HG03565 (cell line): ENCODE measurements around the gene OPRM1.
"Not testable (repeated sequence)": the region's sequence is repeated elsewhere in the genome, so short reads cannot be mapped to it uniquely, and the experiment has no call there.

Experiments
- ATAC-seq: cut with Tn5 transposase; IDR thresholded peaks from one replicate; pipeline ENCODE4 v1.9.1; 2021; ENCODE audit warnings: mild to moderate bottlenecking, moderate library complexity; ENCODE audit not compliant: unreplicated experiment

OPRM1 gene

DNA sequence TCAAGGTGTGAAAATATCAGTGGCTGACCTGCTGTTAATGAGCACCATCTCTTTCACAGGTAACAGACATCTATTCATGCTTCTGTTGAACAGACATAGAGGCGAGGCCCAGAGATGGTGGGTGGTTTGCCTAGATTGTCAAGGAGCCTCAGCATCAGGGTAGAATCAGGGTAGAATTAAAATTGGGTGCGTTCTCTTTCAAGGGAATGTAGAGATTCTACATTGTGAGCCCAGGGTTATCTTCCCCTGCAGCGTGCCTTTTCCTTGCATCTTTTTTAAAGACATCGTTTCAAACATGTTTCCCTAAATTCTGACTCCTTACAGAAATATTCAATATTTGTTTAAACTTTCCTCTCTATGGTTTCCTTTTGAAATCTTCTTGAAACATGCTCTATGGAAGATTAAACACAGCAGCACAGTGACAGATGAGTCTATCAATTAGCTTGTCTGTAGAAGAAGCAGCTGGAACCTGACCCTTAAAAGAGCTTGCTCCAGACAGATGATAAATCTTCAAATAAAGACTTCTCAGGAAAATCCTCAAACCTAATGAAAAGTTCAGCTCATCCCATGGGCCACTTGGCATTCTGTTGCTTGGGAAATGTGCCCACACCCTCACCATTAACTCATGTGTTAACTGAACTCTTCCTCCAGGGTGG, 197.7 kb downstream of the OPRM1 start:
- ATAC-seq = no peak

- ATAC-seq = no peak
Observed at GRCh38 chr6:154238831-154239230, 199.8 kb downstream of the OPRM1 start.

- no peak for ATAC-seq
Observed at GRCh38 chr6:154239392-154239791, 200.4 kb downstream of the OPRM1 start.

GRCh38 chr6:154241061-154241460, 202.0 kb downstream of the OPRM1 start:
- not testable (repeated sequence) for ATAC-seq

GRCh38 chr6:154241581-154241980, 202.5 kb downstream of the OPRM1 start:
- no peak for ATAC-seq

- no peak for ATAC-seq
Observed at GRCh38 chr6:154242617-154243357, 203.7 kb downstream of the OPRM1 start.

- ATAC-seq = no peak
Observed at GRCh38 chr6:154243793-154244750, 205.0 kb downstream of the OPRM1 start.

DNA sequence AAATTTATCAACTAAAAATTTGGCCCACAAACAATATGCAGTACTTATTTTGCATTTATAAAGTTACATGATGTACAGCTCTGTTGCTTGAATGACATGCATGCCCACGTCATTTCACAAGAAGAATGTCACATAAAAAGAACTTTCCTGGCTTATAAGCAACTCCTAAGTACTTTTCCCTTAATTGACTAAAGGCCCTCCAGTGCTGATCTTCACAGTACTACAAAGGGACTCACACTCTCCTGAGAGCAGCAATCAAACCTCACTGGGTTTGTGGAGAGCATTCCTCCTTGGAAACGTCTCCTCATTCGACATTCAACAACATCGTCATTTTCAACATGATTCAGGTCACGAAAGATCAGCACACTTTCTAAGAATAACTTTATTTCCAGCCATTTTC, 206.5 kb downstream of the OPRM1 start:
- no peak for ATAC-seq

- ATAC-seq = no peak
Observed at GRCh38 chr6:154246723-154247118, 207.7 kb downstream of the OPRM1 start.

GRCh38 chr6:154247119-154247861, 208.2 kb downstream of the OPRM1 start:
- ATAC-seq = peak; percentile 42

DNA sequence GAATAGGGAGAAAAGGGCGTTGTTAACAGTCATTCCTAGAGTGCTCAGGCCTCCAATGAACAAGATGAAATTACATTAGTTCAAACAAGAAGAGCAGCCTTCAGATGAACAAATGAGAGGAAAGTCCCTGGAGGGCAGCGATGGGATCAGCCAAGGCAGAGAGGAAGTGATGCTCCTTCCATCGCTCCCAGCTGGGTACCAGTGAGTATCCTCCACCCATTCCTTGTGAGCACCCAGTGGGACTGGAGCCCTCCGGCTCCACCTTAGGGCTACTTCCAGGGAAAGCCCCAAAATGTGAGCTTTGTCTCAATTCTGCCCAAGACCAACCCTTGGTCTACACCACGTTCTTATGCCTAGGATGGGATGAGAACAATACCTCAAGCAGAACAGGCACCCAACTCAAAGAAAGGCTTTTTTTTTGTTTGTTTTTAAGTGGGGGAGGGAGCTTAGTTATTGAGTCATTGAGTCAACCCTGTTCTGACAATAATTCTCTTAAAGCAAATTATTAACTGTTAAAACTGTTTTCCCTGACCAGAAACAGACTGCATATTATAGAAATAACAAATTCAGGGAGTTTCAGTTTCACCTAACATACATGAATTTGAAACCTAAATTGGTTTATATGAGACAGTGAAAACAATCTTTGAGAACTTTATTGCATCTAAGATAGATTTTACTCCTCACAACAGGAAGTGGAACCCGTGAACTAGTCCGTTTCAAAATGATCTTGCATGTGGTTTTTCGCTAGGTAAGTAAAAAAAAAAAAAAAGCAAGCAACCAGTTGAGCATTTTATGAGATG, 210.7 kb downstream of the OPRM1 start:
- peak; percentile 78 for ATAC-seq

DNA sequence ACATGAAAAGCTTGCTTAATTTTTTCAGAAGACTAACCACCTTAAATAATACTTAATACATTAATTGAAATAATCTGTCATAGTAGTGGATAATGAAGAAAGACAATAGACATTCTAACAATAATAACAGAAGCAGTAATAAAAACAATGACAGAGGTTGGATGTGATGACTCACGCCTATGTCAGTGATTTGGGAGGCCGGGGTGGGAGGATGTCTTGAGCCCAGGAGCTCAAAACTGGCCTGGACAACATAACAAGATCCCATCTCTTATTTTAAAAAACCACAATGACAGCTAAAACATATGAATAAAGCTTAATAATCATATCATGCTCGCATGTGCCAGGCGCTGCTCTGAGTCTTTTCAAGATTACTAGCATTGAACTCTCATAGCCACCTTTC, 212.1 kb downstream of the OPRM1 start:
- no peak for ATAC-seq

GRCh38 chr6:154252678-154253077, 213.6 kb downstream of the OPRM1 start:
- ATAC-seq = no peak

GRCh38 chr6:154257067-154257466, 218.0 kb downstream of the OPRM1 start:
- no peak for ATAC-seq

- ATAC-seq = peak; percentile 77
Observed at GRCh38 chr6:154258064-154258757, 219.2 kb downstream of the OPRM1 start.

DNA sequence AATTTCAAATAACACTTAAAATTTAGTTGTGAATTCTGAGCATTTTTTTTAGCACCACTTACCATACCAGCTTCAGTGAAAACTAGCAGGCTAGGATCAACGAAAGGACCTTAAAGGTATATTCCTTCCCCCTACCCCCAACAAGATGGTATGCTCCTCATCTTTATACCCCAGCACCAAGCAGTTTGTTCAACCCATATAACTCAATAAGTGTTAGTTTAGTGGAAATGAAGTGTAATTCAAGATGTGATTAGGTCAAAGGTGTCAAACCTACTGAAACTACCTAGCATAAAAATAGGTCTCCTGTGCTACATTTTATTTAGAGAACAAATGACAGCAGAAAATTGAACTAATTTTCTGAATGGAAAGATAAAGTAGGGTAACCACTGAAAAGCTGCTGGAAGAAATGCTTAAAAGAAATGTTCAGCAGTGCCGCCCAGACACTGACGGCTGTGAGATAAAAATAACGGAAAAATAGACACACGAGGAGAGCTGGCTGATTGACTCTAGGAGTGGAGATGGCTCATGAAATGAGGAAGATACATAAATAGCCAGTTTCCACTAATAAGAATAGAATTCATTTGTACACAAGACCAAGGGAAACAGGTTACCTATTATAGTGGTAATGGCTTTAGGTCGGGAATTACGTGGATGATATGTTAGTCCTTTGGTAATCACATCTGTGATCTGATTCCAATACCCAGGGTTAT, 222.8 kb downstream of the OPRM1 start:
- ATAC-seq = no peak

DNA sequence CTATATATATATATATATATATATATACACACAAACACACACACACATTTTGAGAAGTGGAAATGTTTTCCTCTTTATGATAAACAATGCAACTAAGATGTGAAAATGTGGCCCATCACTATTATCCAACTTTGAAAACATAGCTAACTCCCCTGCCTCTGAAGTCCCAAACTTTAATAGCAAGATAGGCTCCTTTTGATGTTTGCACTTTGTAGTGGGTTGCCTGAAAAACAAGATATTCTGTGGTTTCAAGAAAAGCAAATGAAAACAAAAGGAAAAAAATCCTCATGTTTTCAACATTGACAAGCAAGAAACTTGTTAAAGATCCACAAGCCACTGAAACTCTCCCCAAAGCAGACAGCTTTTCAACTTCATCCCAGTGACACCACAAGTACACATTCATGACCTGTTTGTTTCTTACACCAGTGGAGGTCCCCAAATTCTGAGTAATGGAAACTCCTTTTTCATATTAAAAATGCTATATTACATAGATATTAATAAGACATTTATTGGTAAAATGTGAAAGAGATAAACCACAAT, 227.6 kb downstream of the OPRM1 start:
- no peak for ATAC-seq

GRCh38 chr6:154267508-154268106, 228.6 kb downstream of the OPRM1 start:
- no peak for ATAC-seq
